Measurements from ENCODE around the gene ISG15. TPM values are rescaled to one million over a fixed set of nuclear protein-coding genes. Genes with fewer than 3 reads are reported as not detected.
A peak's percentile ranks its signal among the peaks of the same experiment; 100 is the strongest.
"Not testable (repeated sequence)": the region's sequence is repeated elsewhere in the genome, so short reads cannot be mapped to it uniquely, and the experiment has no call there.

Gene ISG15
- polyA plus RNA-seq, 3 donors: 13.7 to 18.1 (median 16.5) TPM

GRCh38 chr1:1024771-1025699, 11.7 kb downstream of the ISG15 start:
- DNase-seq: peak; percentile 84

GRCh38 chr1:1025730-1026129, 12.4 kb downstream of the ISG15 start:
- no peak for DNase-seq

DNA sequence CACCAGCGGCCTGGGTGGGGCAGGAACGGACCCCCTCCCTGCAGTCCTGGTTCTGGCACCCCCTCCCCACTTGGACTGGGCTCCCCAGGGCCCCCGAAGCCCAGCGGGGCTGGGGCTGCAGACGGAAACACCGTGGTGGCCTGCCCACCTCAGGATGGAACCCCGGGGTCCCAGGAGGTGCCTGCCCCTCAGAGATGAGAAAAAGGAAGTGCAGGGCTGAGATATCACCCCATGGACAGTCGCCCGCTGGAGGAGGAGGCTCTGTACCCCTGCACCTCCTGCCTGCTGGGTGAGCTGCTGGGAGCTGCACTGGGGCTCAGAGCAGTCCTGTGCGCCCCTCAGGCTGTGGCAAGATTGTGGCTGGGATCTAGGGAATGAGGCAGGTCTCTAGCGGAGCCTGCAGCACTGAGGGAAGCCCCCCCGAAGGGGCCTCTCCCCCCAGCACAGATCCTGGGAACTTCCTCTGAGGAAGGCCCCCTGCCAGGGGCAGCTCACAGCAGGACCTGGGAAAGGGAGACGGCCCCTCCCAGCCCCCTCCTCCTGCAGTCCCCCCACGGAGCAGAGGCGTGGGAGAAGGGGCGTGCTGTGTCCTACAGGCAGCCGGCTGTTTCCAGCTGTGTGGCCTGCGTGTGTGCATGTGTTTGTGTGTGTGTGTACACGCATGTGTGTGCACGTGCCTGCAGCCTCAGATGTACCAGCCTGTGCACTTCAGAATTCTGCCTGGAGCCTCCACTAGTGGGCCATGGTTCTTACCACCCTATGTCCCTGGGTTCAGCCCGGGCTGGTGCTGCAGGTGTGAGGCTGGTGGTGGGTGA, 13.5 kb downstream of the ISG15 start:
- no peak for DNase-seq

GRCh38 chr1:1027791-1028190, 14.5 kb downstream of the ISG15 start:
- no peak for DNase-seq

DNA sequence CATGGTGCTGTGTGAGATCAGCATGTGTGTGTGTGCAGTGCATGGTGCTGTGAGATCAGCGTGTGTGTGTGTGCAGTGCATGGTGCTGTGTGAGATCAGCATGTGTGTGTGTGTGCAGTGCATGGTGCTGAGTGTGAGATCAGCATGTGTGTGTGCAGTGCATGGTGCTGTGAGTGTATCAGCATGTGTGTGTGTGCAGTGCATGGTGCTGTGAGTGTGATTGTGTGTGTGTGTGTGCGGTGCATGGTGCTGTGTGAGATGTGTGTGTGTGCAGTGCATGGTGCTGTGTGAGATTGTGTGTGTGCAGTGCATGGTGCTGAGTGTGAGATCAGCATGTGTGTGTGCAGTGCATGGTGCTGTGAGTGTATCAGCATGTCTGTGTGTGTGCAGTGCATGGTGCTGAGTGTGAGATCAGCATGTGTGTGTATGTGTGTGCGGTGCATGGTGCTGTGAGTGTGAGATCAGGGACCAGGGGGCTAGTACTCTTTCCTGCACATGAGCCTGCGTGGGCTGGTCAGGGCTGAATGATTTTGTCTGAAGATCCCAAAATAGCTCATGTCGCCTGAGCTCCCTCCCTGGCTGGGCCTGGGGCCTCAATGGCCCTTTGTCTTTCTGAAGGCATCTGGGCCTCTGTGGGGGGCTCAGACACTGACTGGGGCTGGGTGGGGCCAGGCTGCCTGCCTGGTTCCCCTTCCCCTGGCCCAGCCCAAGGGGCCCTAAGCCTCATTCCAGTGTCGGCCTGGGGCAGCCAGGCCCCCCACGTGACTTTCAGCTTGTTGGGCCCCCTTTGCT, 17.8 kb downstream of the ISG15 start:
- DNase-seq: not testable (repeated sequence)

- DNase-seq: no peak
Measured at GRCh38 chr1:1031659-1032235, 18.4 kb downstream of the ISG15 start.

DNA sequence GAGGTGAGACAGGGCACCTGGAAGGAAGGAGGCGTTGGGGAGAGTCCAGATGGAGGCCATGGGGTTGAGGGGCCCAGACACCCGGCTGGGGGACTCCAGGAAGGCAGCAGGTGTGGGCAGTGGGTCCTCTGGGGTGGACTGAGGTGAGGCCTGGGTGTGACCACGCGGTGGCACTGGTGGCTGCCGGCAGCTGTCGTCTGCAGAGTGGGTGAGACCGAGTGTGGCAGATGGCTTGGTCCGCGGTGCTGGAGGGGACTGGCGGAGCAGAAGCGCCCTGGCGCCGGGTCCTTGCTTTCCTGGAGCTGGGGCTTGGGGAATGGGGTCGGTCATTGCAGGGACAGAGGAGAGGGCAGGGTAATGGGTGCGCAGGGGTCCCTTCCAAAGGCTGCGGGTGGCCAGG, 19.1 kb downstream of the ISG15 start:
- no peak for DNase-seq

DNA sequence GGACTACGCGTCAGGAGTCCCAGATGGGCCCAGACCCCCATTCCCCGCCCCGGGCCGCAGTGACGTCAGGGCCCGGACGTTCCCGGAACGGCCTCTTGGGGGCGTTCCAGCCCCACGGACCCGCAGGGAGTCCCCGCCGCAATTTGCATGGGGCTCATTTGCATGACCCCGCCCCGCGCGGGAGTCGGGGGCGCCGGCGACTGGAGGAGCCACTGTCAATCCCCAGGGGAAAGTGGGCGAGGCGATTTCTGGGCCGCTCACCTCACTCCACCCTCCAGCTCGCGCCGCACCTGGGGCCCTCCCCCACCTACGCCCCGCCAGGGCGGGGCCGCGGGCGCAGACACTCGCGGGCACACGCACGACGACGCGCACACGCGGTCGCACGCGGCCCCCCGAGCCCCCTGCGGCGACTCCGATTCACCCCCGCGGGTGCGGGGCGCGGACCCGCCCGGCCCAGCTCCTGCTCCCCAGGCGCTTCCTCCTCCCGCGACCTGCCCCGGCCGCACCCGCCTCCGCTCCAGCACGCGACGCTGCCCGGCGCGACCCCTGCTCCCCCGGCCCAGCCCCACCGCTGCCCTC, 19.8 kb downstream of the ISG15 start:
- DNase-seq: peak; percentile 91

DNA sequence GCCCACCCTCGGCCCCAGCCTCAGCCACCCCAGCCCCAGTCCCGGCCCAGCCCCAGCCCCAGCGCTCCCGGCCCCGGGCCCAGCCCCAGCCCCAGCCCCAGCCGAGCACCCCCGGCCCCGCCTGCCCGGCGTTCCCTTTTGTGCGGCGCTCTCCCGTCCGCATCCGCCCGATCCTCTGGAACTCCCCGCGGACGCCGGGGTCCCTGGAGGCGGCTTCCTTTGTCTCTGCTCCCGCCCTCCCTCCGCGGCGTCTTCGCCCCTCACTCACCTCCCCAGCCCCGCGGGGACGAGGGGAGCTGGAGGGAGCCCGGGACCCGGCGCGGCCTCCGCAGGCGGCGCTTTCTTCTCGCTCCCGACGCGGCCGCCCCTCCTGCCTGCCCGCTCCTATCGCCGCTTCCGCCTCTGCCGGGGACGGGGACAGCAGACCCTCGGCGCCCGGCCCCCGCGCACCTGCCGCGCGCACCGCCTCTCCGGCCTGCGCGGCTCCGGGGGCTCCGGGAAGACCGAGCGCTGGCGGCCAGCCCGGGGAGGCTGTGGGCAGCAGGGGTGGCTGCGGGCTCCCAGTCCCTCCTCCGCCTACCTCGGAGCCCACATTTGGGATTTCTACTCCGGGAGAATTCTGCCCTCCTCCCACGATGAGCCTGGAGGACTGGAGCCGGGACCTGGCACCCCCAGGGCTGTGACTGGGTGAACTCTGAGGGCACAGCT, 20.6 kb downstream of the ISG15 start:
- no peak for DNase-seq

GRCh38 chr1:1034439-1034781, 21.1 kb downstream of the ISG15 start:
- DNase-seq: no peak

DNA sequence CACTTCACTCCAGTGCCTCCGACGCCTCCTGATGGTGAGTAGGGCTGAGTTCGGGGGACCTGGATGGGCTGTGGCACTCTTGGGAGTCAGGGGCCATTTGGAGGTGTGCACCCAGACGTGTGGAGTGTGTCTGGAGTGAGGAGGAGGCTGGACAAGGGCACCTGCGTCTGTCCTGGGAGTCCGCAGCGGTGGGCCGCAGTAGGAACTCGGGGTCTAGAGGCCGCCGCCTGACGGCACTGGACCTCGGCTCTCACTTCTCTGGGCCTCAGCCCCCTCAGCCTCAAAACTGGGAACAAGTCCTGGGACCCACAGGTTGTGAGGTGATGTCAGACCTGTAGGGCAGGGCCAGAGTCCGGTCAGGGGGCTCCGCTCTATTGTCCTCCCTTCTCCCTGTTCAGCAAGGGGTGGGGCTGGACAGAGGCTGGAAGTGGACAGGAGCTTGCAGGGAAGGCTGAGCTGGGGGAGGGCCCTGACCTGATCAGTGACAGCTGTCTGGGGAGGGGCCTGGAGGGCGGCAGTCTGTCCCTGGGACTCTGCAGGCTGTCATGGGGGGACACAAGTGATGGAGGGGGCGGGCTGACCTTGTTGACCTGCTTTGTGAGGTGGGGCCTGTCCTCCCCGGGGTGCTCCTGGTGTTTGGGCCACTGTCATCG, 22.1 kb downstream of the ISG15 start:
- DNase-seq: no peak

DNA sequence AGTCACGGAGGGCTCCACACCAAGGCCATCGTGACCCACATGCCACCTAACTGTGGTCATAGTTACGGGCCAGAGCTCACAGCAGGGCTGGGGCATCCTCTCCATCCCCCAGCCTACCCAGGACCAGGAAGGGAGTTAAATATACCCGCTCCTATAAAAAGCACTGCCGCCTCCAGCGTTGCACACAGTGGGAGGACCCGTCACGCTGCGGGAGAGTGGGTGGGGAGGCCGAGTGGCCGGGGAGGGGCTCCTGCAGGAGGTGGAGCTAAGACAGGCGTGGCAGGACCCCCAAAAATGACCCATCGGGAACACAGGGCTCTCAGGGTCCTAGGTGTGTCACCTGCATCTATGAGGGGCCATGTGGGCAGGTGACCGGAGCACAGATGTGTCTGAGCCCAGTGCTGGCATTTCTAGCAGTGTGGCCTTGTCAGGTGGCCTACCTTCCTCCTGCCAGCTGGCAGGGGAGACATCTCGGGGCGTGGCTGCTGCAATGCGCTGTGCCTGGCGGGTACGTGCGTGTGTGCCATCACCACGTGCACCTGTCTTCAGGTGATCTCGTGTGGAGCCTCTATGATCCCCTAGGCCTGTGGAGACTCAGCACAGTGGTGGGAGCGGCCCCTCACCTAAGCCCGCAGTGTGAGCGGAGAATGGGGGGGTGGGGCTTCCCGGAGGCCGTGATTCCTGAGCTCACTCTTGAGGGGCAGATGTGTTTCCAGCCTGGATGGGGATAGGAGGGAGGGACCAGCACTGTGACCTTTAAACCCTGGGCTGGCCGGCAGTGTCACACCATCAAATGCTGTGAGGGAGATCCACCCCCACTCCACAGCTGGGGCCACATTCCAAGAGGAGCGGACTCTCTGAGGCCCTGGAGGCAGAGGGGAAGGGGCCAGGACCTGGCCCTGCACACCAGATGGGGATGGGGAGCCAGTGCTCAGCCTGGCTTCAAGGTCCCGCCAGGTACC, 24.4 kb downstream of the ISG15 start:
- no peak for DNase-seq

DNA sequence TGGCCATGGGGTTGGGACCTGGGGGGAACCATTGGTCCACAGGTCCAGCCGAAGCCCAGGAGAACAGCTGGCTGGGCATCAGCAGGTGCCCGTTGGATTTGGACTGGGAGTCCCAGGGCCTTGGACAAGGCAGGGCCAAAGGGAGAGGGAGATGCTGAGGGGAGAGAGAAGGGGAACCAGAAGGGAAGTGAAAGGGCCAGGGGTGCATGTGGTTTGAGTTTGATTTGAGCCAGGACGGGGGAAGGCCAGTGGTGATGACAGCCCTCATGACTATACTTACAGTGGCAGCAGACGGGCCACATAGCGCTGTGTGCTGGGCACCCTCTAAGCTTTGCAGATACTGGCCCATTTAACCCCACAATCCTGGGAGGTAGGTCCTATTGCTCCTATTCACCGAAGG, 25.4 kb downstream of the ISG15 start:
- no peak for DNase-seq

GRCh38 chr1:1039145-1039910, 26.0 kb downstream of the ISG15 start:
- no peak for DNase-seq

- DNase-seq: peak; percentile 69
Measured at GRCh38 chr1:1040004-1040991, 27.0 kb downstream of the ISG15 start.

GRCh38 chr1:1041092-1041523, 27.8 kb downstream of the ISG15 start:
- no peak for DNase-seq

GRCh38 chr1:1041873-1042272, 28.6 kb downstream of the ISG15 start:
- DNase-seq: no peak

Measured in renal pelvis (tissue), 4 donors.